ENCODE data around the gene THSD7A. TPM values are rescaled to one million over a fixed set of nuclear protein-coding genes. Genes with fewer than 3 reads are reported as not detected.

Gene THSD7A
- total and polyA plus RNA-seq, 10 of the 15 experiments (the other 5 are each of a cell fraction or from before 2014, with no cell fraction given): 0.03 to 0.09 (median 0.03) TPM; not detected in 7

- TF ChIP-seq ZNF687 (IDR thresholded peaks at IDR 0.05): no peak
- TF ChIP-seq STAT3 (IDR thresholded peaks at IDR 0.05; ENCODE audit: low read depth, low read length): no peak
- TF ChIP-seq MEF2A (IDR thresholded peaks at IDR 0.05; ENCODE audit: insufficient read depth, low read depth, low read length): no peak
- TF ChIP-seq CHD4 (IDR thresholded peaks at IDR 0.05): no peak
- no peak for TF ChIP-seq RFX5 (IDR thresholded peaks at IDR 0.05; ENCODE audit: low read depth, low read length)
- no peak for TF ChIP-seq ATF3 (IDR thresholded peaks at IDR 0.05; ENCODE audit: borderline replicate concordance, extremely low read depth, low read depth, low read length)
- TF ChIP-seq E2F4 (IDR thresholded peaks at IDR 0.05; ENCODE audit: low read depth, low read length): no peak
- no peak for TF ChIP-seq MXI1 (IDR thresholded peaks at IDR 0.05; ENCODE audit: low read depth, low read length)
- no peak for TF ChIP-seq MYC (IDR thresholded peaks at IDR 0.05; ENCODE audit: insufficient read depth, insufficient read length, insufficient replicate concordance, low read length, severe bottlenecking)
- TF ChIP-seq CEBPB (IDR thresholded peaks at IDR 0.05; ENCODE audit: borderline replicate concordance in 1 of 2, low read depth in 2 of 2, low read length in 2 of 2): no peak
Observed at GRCh38 chr7:11436316-11436715, 395.7 kb downstream of the THSD7A start (continued).
